Keratinocyte (primary cell): Measurements from ENCODE around the gene SLC7A4.
"Not testable (repeated sequence)": the region's sequence is repeated elsewhere in the genome, so short reads cannot be mapped to it uniquely, and the experiment has no call there.

Experiments
- CTCF ChIP-seq, 3 experiments: IDR thresholded peaks in 1 of 3; conservative IDR thresholded peaks in 1 of 3; optimal IDR thresholded peaks in 1 of 3; 2 replicates in 2 of 3; 3 replicates in 1 of 3; pipeline versions ENCODE3 to v1.5.1; 2011; ENCODE audit warnings: low read length in 3 of 3, mild to moderate bottlenecking in 3 of 3, moderate library complexity in 2 of 3, control low read depth in 1 of 3, inconsistent platforms in 1 of 3; ENCODE audit not compliant: insufficient read depth in 2 of 3; ENCODE audit errors: extremely low read depth in 1 of 3
- EZH2 ChIP-seq: IDR thresholded peaks from one replicate; pipeline ENCODE4 v1.6.1; 2012; ENCODE audit warnings: inconsistent platforms, mild to moderate bottlenecking, low read length, moderate library complexity

DNA sequence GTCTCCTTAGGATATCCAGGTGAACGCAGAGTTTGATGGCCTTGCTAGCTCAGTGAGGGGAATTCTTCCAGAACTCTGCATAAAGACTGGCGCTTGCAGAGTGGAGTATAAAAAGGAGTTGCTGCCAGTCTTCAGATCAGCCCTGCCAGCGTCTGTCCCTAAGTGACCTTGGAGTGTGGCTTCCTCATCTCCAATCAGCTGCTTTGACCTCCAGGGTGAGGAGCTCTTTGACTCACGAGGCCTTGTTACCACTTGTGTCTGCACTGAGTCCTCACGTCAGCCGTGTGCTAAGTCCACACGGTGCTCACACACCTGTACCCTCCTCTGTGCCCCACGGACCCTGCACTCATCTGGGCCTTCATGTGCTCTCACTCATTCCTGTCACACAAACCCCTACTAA is 28.0 kb upstream of the SLC7A4 start:
- not testable (repeated sequence) for TF ChIP-seq CTCF (optimal IDR thresholded peaks at IDR 0.05 in 1 of 3, IDR thresholded peaks at IDR 0.05 in 1 of 3, conservative IDR thresholded peaks at IDR 0.05 in 1 of 3; ENCODE audit: extremely low read depth in 1 of 3, insufficient read depth in 2 of 3, low read length in 3 of 3); EZH2
